MCF 10A (cell line): ENCODE data around the gene CDHR2. TPM values are rescaled to one million over a fixed set of nuclear protein-coding genes. Genes with fewer than 3 reads are reported as not detected.

Experiments
- BruUV-seq: library from RNA; stranded (reverse); fragments of 400-500 nt; replicated peaks from 2 replicates; lab custom pipeline; 2021; lab: Mats Ljungman, UMichigan
- CTCF ChIA-PET: fragments of 300-600 bp; sonication (Branson Sonifier 250); formaldehyde crosslinking; extraction: SDS; loops from one replicate; lab custom pipeline; 2021; ENCODE audit warnings: antibody characterized with exemption, inconsistent platforms; lab: Yijun Ruan, JAX
- POLR2A ChIA-PET: fragments of 300-600, 350-650 bp; sonication (Branson Sonifier 250); formaldehyde crosslinking; extraction: SDS; loops from one replicate; lab custom pipeline; 2020; ENCODE audit warnings: antibody characterized with exemption, inconsistent platforms; lab: Yijun Ruan, JAX
- DNase-seq: peaks from one replicate; pipeline ENCODE4 v3.0.0-alpha.2; 2018; ENCODE audit not compliant: unreplicated experiment
- H3K27ac Mint-ChIP-seq: one replicate; pipeline ENCODE4 v1.8.0; 2022; ENCODE audit warnings: mild to moderate bottlenecking, low read depth, mixed read lengths; ENCODE audit not compliant: unreplicated experiment
- H3K27me3 Mint-ChIP-seq: one replicate; pipeline ENCODE4 v1.8.0; 2022; ENCODE audit warnings: mixed read lengths; ENCODE audit not compliant: insufficient read depth, unreplicated experiment
- H3K36me3 Mint-ChIP-seq: one replicate; pipeline ENCODE4 v1.8.0; 2022; ENCODE audit warnings: mild to moderate bottlenecking, moderate library complexity, mixed read lengths; ENCODE audit not compliant: insufficient read depth, unreplicated experiment
- H3K4me1 Mint-ChIP-seq: one replicate; pipeline ENCODE4 v1.8.0; 2022; ENCODE audit warnings: mixed read lengths; ENCODE audit not compliant: insufficient read depth, unreplicated experiment
- H3K4me3 Mint-ChIP-seq: one replicate; pipeline ENCODE4 v1.8.0; 2022; ENCODE audit warnings: mild to moderate bottlenecking, moderate library complexity, mixed read lengths; ENCODE audit not compliant: unreplicated experiment
- H3K9me3 Mint-ChIP-seq: one replicate; pipeline ENCODE4 v1.8.0; 2022; ENCODE audit warnings: mixed read lengths; ENCODE audit not compliant: unreplicated experiment
- CTCF ChIP-seq: fragments of 200-600 bp; IDR thresholded peaks from one replicate; pipeline ENCODE4 v1.8.0; 2022; ENCODE audit warnings: antibody characterized with exemption, mild to moderate bottlenecking; ENCODE audit not compliant: unreplicated experiment
- intact Hi-C: fragments of 100-400 bp; cut with micrococcal nuclease; formaldehyde crosslinking; loops from 2 replicates; pipeline ENCODE4 v1.14.1; 2022
- total RNA-seq: library from RNA; stranded (reverse); gene quantifications from 2 replicates; pipeline ENCODE4 v1.2.3, GENCODE V29; 2022

CDHR2 gene
- total RNA-seq, 1 experiment from 2014 or later = 0.09 TPM

GRCh38 chr5:176629853-176630680 lies 80.9 kb downstream of the CDHR2 start, which contains the start of the genes EIF4E1B and SNCB:
Gene EIF4E1B, plus strand, starts transcription at chr5:176630675. Its CDS starts 12,113 bp downstream, at chr5:176642788.
Gene SNCB, minus strand, starts transcription at chr5:176630534. Its CDS starts 880 bp downstream, at chr5:176629654.
- Mint-ChIP-seq H3K27me3 (peaks cover 39% of the 10 kb centered on the region), H3K36me3 (no peaks in the 10 kb centered on the region), H3K27ac (no peak within 1 kb of the TSS), H3K4me3 (no peak within 1 kb of the TSS), H3K4me1 (peaks cover 27% of the 10 kb centered on the region), H3K9me3 (peaks cover 3% of the 10 kb centered on the region)
- no peak for TF ChIP-seq CTCF
- intact Hi-C loops = no loop called here
- ChIA-PET CTCF (interaction anchor here (0.7 to 1.8 kb wide), 4 partner anchors 16 to 52 kb away, joined by 3 to 8 read pairs (median 4); no protein-coding TSS in a partner anchor), POLR2A (interaction anchor here (0.7 kb wide), 1 partner anchor 63 kb away, joined by 3 read pairs; no protein-coding TSS in a partner anchor)
- BruUV-seq = no TSS peak
- DNase-seq = no peak

GRCh38 chr5:176630681-176631222 lies 81.6 kb downstream of the CDHR2 start:
- CTCF ChIA-PET = interaction anchor here (0.5 to 1.8 kb wide), 6 partner anchors 16 to 57 kb away, joined by 3 to 8 read pairs (median 4); no protein-coding TSS in a partner anchor
- intact Hi-C loops = no loop called here
- TF ChIP-seq CTCF = no peak

GRCh38 chr5:176631383-176632200 lies 82.5 kb downstream of the CDHR2 start:
- intact Hi-C loops = no loop called here
- H3K4me1 Mint-ChIP-seq = peaks cover 18% of the 10 kb centered on the region
- H3K36me3 Mint-ChIP-seq = no peaks in the 10 kb centered on the region
- no peak for TF ChIP-seq CTCF
- no peak for DNase-seq
- H3K4me3 Mint-ChIP-seq = no peak overlapping the region
- ChIA-PET CTCF (interaction anchor here (0.9 to 1.8 kb wide), 5 partner anchors 15 to 58 kb away, joined by 3 to 8 read pairs (median 5); no protein-coding TSS in a partner anchor), POLR2A (no interaction called here)
- no peak overlapping the region for H3K27ac Mint-ChIP-seq
- H3K27me3 Mint-ChIP-seq = peaks cover 45% of the 10 kb centered on the region
- peaks cover 7% of the 10 kb centered on the region for H3K9me3 Mint-ChIP-seq
- BruUV-seq = no TSS peak

More at GRCh38 chr5:176630681-176631222, 81.6 kb downstream of the CDHR2 start:
- Mint-ChIP-seq H3K27me3 (peaks cover 45% of the 10 kb centered on the region), H3K4me3 (no peak overlapping the region), H3K4me1 (peaks cover 27% of the 10 kb centered on the region), H3K36me3 (no peaks in the 10 kb centered on the region), H3K27ac (no peak overlapping the region), H3K9me3 (peaks cover 7% of the 10 kb centered on the region)
- DNase-seq = no peak
- POLR2A ChIA-PET = interaction anchor here (0.7 kb wide), 1 partner anchor 62 kb away, joined by 3 read pairs; no protein-coding TSS in a partner anchor
- BruUV-seq = no TSS peak
